A204.1 (cell line): ENCODE measurements around the gene NTHL1.
"Not testable (repeated sequence)": the region's sequence is repeated elsewhere in the genome, so short reads cannot be mapped to it uniquely, and the experiment has no call there.

Experiments
- FAIRE-seq: peaks from 2 replicates; lab custom pipeline; 2012; peaks lifted over from hg19 to GRCh38; lab: Jason Lieb, UNC

Gene NTHL1

DNA sequence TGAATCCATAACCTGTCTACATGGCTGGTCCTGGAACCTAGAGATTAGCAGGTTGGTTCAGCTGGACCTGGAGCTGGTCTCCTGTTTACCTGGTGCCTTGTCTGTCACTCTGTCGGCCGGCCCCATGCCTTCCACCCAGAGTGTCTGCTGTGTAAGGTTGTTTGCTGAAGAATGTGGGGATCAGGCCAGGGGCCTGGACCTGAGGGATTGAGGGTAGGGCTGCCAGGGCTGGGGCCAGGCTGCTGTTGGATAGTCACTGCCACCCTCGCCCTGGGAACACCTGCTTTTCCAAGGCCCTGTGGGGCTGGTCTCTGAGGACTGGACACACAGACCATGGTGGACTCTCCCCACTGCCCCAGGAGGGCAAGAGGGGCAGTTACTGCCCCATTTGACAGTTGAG, 19.5 kb downstream of the NTHL1 start:
- no peak for FAIRE-seq

DNA sequence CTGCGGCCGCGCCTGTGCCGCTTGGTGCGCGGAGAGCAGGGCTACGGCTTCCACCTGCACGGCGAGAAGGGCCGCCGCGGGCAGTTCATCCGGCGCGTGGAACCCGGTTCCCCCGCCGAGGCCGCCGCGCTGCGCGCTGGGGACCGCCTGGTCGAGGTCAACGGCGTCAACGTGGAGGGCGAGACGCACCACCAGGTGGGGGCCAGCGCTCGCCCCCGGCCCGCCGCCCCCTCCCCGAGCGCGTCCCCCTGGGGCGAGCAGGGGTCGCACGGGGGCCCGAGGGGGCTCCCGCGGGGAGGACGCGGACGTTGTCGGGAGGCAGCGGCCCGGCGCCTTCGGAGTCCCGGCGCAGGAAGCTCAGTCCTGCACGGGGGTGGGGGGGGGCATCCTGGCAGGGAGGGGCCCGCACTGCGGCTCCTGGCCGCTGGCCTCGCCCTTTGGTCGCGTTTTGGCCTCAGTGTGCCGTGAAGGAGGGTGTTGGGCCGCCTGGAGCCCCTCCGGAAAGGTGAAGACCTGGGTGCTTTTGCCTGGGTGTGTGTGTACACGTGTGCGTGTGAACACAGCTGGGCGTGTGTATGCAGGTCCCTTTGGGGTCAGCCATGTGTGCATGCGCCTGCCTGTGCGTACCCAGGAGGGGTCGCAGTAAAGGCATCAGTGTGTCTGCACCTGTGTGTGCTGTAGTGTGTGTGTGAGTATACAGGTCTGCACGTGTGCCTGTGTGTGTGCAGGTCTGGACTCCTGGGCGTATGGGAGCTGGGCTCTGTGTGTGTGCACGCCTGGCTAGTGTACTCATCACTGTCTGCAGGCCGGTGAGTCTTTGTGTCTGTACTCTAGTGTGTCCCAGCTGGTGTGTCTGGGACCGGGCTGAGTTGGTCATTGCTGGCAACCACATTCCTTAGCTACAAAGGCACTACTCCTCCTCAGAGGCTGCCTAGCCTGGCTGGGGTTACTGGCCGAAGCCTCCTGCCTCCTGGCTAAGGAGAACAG, 20.3 kb downstream of the NTHL1 start:
- no peak for FAIRE-seq

DNA sequence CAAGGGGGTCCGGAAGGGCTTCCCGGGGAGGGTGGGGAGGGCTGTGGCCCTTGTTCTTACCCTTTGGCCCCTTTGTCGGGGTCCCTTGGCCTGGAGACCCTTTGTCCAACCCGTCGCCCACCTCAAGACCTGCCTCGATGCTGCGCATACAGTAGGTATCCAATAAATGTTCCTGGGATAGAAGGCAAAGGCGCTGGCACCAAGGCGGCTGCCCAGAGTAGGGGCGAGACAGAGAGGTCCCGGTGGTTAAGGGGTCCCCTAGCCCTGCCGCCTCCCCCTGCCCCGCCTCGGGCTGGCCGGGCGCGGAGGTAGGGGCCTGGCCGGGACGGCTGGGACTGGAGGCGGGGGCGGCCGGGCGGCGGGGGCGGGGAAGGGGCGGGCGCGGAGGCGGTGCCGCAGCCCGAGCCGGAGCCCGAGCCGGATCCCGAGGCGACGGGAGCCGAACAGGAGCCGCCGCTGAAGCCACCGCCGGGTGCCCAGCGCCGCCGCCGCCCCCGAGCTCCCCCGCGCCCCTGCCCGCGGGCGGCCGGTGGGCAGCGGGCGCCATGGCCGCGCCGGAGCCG, 21.1 kb downstream of the NTHL1 start, which contains the start of gene NHERF2:
Gene NHERF2, plus strand, starts transcription at position 442 of the 563 bp plus-strand sequence. Its CDS starts 104 bp downstream, at position 546.
- no peak for FAIRE-seq

DNA sequence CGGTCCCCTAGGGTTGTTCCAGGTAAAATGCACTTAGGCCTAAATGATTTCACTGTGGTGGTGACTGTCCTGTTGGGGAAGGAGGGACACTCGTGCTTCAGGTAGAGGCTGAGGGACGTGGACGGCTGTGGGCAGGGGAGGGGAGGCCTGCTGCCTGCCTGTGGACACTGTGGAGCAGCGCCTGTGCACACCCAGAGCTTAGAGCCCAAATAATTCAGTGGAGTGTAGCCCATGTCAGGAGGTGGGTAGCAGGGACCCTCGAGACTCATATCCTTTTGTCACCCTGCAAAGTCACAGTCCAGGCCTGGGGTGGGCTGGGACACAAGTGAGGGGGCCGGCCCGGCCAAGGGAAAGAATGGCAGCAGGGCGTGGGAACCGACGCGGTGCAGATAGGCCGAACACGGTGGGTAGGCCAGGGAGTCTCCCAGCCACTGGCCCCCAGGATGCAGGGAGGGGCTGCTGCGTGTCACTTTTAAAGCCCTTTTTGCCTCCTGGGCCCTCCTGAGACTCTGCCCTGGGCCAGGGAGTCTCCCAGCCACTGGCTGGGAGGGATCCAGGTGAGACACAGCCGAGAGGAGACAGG, 21.7 kb downstream of the NTHL1 start:
- FAIRE-seq, result no peak

DNA sequence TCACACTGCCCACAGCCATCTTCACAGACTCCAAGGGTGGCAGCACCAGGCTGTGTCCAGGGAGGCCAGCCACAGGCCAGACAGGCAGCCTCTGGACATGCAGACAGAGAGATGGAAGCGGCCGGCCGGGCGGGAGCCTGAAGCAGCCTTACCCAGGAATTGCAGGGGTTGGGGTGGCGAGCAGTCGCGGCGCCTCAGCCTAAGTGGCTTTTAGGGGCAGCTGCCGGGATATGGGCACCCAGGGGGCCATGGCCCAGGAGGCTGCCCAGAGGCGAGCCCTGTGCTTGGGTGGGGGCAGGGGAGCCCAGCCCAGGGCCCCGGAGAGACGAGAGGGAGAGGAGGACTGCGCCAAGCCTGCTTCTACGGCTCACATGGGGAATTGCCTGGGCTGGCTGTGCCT, 22.4 kb downstream of the NTHL1 start:
- no peak for FAIRE-seq

DNA sequence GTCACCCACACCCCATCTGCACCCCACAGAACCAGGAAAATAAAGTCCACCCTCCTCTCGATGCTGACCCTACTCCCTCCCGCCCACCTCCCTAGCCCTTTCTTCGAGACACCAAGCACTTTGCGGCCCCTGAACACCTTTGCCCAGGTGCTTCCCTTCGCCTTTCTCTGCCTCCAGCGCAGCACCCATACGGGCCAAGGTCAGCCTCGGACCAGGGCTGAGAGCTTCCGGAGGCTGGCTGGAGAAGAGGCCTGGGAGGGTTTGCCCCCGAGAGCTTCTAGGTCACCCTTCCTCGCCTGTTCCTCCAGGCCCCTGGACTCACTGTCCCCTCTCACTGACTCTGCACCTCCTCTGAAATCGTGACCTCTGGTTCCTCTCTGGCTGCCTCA, 23.6 kb downstream of the NTHL1 start:
- FAIRE-seq, result no peak

DNA sequence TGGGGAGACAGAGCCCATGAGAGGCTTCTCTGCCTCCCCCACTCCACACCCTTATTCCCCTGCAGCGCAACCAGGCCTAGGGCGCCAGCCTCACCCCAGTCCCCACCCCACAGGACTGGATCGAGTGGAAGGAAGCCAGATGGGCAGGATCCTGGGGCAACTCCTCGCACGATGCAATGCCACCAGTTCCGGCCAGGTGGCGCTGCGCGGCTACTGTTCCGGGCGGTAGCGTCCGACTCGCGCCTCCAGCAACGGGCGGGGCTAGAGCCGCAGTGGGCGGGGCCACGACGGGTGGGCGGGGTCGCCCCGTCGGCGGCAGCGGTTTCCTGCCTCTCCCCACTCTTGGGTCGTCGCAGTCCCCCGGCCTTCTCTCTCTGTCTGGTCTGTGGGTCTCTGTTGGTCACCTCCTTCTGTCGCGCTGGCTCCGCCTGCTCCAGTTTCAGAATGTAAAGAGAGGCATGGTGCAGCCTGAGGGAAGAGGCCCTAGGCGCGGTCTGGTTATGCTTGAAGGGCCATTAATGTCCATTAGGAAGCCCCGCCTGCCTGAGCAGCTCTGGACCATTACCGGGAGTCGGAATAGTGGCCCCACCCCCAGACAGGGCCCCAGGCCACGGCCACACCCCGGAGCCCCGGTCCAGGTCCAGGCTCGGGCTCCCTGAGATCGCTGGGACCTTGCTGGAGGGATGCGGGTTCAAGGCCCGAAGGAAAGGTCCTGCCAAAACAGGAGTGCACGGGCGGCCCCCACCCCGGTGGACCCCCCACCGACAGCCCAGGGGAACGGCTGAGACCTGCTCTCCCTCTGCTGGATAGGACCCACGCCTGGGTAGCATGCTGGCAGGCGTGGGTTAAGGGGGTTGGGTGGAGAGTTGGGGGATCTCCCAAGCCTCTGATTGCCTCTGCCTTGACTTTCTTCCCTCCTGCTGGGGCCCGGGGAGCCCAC, 24.3 kb downstream of the NTHL1 start:
- FAIRE-seq, result no peak

DNA sequence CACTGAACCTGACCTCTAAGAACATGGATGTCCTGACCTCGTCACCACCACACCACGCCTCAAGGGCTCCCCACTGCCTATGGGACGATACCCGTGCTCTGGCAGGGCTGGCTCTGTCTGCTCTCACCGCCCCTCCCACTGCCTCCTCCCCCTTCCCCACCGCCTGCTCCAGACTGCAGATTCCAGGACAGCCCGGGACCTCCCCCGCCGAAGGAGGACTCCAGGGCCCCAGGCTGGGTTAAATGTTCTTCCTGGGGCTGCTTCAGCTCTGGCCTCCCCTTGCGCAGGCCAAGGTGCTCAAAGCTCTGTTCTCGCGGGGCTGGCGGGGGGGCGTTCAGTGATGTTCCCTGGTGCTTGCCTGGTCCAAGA, 24.9 kb downstream of the NTHL1 start:
- no peak for FAIRE-seq

DNA sequence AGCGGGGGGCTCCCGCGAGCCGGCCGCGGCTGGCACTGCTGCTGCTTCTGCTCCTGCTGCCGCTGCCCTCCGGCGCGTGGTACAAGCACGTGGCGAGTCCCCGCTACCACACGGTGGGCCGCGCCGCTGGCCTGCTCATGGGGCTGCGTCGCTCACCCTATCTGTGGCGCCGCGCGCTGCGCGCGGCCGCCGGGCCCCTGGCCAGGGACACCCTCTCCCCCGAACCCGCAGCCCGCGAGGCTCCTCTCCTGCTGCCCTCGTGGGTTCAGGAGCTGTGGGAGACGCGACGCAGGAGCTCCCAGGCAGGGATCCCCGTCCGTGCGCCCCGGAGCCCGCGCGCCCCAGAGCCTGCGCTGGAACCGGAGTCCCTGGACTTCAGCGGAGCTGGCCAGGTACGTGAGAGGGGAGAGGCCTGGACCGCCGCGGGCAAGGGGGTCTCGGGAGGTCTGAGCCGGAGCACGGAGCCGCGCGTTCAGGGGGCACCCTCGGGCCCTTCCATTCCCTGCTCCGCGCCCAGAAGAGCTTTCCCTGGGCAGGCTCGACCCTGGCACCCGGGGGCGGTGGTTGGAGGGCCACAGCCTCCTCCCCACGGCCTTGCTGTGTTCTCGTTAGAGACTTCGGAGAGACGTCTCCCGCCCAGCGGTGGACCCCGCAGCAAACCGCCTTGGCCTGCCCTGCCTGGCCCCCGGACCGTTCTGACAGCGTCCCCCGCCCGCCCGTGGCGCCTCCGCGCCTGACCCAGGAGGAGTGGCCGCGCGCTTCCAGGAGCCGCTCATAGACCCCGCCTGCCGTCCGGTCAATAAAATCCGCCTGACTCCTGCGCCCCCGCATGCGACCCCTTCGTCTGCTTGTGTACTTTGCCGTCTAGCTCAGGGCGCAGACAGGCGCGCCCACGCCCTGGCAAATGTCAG, 27.5 kb downstream of the NTHL1 start:
- FAIRE-seq, result no peak

DNA sequence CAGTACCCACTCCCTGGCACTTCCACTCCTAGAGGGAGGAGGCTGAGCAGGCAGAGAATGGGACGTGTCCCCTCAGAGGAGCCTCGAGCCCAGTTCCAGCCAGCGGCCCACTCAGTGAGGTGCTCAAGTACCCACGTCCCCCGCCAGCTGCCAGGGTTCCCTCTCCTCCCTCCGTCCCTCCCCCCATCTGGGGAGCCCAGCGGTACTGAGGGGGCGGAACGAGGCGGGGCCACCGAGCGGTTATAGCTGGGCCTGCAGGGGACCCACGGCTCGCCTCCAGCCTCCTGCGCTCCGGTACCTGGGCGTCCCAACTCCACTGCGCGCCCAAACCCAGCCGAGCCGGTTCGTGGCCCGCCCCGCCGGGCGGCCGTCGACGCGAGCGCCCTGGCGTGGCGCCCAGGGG, 28.1 kb downstream of the NTHL1 start, which contains the start of gene NPW:
Gene NPW, plus strand, starts transcription at position 268 of the 403 bp plus-strand sequence.
- FAIRE-seq, result no peak

DNA sequence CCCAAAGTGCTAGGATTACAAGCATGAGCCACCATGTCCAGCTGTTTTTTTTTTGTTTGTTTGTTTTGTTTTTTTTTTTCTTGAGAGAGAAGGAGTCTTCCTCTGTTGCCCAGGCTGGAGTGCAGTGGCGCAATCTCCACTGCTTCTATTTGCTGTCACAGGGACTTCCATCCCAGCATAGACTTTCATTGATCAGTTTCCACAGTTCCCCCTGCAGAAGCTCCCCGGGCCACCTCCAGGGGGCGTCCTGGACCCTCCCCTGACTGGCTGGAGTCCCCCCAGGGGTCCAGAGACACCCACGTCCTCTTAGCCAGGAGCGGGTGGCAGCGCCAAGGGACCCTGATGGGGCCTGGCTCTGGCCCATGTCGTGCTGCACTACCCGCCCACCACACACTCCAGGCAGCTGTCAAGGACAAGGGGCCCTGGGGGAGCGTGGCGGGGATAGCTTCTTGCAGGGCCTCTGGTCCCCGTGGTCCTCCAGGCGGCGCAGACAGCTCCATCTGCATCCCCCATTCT, 31.2 kb downstream of the NTHL1 start:
- FAIRE-seq, result no peak

DNA sequence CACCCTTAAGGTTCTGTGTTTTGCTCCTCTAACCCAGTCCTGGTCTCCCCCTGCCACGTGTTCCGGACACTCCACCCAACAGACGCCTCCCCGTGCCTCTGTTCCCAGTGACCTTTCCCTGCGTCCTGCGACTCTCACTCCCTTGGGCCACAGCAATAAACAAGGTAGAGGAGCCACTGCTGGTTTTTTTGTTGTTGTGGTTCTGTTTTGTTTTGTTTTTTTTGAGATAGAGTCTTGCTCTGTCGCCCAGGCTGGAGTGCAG, 31.8 kb downstream of the NTHL1 start:
- no peak for FAIRE-seq

DNA sequence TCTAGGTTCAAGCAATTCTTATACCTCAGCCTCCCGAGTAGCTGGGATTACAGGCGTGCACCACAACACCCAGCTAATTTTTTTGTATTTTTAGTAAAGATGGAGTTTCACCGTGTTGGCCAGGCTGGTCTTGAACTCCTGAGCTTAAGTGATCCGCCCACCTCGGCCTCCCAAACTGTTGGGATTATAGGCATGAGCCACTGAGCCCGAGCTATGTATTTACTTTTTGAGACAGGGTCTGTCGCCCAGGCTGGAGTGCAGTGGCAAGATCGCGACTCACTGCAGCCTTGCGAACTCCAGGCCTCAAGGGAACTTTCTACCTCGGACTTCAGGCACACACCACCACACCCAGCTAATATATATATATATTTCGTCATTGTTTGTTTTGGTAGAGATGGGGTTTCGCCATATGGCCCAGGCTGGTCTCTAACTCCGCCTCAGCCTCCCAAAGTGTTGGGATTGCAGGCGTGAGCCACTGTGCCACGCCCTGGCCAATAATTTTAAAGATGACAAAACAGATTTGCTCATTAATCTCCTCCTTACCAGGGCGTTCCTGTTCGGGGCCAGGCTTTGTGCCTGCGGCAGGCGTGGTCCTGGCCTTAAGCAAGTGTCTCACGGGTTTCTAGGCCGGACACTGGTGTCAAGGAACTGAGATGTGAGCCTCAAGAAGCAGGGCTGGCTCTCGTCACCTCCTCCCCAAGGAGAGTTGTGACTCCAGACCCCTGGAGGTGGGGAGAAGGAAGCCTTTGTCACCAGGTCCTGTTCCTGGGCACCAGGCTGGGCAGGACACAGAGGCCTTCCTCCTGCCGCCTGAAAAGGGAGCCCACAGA, 32.3 kb downstream of the NTHL1 start:
- no peak for FAIRE-seq

DNA sequence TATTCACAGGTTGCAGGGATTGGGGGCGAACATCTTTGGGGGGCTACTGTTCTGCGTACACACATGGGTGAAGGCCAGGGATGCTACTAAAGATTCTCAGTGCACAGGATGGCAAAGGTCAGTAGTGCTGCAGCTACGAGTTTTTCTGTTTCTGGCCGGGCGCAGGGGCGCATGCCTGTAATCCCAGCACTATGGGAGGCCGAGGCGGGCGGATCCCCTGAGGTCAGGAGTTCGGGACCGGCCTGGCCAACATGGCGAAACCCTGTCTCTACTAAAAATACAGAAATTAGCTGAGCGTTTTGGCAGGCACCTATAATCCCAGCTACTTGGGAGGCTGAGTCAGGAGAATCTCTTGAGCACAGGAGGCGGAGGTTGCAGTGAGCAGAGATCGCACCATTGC, 34.1 kb downstream of the NTHL1 start:
- FAIRE-seq, result no peak

DNA sequence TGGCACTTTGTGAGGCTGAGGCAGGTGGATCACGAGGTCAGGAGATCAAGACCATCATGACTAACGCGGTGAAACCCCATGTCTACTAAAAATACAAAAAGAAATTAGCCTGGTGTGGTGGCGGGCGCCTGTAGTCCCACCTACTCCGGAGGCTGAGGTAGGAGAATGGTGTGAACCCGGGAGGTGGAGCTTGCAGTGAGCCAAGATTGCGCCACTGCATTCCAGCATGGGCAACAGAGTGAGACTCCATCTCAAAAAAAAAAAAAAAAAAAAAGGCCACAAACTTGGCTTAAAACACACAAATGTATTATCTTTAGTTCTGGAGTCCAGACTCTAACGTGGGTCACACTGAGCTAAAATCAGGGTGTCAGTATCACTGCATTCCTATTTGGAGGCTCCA, 35.9 kb downstream of the NTHL1 start:
- FAIRE-seq, result not testable (repeated sequence)

DNA sequence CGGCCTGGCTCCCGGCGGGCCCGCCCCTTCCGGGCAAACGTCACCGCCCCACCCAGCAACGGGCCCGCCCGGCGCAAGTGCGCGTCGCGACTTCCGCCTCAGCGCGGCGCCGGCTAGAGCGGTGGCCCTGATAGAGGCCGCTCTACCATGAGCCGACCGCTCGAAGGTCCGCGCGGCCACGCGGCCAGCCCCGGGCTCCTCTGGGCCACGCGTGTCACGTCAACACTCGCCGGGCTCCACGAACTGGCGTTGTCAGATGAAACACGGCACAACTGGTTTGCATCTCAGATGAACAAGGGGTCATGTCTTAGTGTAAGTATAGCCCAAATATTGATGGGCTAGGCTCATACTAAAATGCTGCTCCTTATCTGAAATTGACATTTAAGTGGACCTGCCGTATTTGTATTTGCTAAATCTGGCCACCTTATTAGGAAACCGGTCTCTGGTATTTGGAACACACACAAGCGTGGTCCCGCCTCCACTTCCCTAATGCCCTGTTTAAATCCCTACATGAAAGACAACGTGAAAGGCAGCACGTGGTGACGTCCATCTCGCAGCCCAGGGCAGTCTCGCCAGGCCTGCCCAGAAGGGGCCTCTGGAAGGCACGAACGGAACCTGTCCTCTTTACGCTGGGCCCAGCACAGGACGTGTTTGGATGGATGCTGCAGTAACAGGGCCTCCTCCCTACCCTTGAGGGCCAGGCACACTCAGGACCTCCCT, 37.7 kb downstream of the NTHL1 start, which contains the start of gene ZNF598:
Gene ZNF598, minus strand, starts transcription at position 31 of the 720 bp plus-strand sequence.
- no peak for FAIRE-seq

DNA sequence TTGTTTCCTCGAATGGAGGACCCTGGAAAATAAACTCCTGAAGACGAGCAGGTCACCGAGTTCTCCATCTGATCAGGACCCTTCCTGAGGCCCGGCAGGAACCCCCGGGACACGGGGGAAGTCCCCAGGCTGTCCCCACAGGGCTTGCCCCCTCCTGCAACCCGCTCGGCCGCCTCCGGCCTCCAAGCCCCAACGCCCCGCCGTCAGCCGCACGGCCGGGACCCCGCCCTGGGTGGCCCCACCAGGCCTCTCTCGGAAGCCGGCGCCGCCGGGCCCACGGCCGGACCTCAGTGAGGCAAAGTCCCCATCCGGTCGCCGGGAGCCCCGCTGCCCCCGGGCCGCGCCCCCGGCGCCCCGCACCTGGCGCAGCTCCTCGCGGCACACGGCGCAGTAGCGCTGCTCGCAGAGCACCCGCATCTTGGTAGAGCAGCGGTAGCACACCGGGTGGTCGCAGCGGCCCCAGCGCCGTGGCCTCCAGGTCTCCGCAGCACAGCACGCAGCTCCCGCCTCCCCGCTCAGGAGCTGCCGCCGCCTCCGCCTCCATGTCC, 38.4 kb downstream of the NTHL1 start:
- FAIRE-seq, result no peak

DNA sequence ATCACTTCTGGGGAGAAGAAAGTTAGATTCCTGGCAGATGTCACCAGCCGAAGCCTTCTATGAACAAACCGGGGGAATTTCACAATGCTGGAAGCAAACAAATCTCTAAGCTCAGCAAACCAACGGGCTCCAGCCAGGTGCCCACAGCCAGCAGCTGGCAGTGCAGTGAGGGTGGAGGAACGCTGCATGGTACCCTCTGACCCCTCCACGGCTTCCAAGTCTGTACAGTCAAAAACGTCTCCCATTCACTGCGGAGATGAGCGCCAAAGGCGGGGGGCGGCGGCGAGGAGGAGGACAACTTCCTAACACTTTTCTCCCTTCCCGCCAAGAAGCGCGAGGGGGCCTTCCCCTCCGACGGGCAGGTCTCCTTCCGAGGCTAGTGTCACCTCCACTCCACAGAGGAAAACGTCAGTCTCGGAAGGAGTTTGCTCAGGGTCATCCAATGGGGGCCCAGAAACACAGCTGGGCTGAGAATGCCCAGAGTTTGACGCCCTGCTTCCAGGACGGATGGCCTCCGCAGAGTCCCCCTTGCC, 38.9 kb downstream of the NTHL1 start:
- no peak for FAIRE-seq

DNA sequence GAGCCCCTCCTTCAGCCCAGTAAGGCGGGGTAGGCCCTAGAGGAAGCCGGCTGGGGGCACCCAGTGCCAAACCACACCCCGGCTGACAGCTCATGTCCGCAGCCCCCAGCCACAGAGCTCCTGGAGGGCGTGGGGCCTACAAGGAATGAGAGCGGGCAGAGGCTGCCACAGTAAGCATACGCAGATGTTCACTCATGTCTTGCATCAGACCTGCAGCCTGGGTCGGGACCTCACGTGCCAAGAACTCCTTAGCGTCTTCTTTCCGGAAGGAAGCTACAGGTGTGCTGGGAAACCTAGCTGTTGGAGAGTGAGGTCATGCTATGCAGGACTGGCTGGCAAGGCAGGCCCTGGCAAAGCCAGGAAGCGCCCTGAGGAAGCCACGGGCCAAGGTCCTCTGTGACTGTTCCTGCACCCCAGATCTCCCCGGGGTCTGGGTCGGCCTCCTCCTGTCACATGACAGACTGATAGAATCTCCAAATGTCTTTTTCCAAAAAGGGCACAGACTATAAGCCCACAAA, 39.6 kb downstream of the NTHL1 start:
- no peak for FAIRE-seq
